ENCODE data around the gene UQCC3.

GRCh38 chr11:62712861-62713260 is 41.4 kb downstream of the UQCC3 start:
- TF ChIP-seq CTCF (conservative IDR thresholded peaks at IDR 0.05) (no peak), EZH2 (IDR thresholded peaks at IDR 0.05; ENCODE audit: low read depth) (no peak)

All from PC-9 (cell line).